HL-60 (cell line): Measurements from ENCODE around the gene MTMR11.

ENCODE experiments used
- CTCF ChIP-seq: IDR thresholded peaks from one replicate; pipeline ENCODE4 v1.5.1; 2011; ENCODE audit warnings: low read length, control low read depth, inconsistent platforms; ENCODE audit not compliant: insufficient read depth
- TF ChIP-seq, protein P1 (sequence below): IDR thresholded peaks from 2 replicates; pipeline ENCODE4 v1.6.1; 2012; ENCODE audit warnings: low read depth; ENCODE audit not compliant: insufficient replicate concordance

GRCh38 chr1:149888999-149889289 is 47.7 kb downstream of the MTMR11 start:
- TF ChIP-seq CTCF, result no peak
- TF ChIP-seq, protein P1, sequence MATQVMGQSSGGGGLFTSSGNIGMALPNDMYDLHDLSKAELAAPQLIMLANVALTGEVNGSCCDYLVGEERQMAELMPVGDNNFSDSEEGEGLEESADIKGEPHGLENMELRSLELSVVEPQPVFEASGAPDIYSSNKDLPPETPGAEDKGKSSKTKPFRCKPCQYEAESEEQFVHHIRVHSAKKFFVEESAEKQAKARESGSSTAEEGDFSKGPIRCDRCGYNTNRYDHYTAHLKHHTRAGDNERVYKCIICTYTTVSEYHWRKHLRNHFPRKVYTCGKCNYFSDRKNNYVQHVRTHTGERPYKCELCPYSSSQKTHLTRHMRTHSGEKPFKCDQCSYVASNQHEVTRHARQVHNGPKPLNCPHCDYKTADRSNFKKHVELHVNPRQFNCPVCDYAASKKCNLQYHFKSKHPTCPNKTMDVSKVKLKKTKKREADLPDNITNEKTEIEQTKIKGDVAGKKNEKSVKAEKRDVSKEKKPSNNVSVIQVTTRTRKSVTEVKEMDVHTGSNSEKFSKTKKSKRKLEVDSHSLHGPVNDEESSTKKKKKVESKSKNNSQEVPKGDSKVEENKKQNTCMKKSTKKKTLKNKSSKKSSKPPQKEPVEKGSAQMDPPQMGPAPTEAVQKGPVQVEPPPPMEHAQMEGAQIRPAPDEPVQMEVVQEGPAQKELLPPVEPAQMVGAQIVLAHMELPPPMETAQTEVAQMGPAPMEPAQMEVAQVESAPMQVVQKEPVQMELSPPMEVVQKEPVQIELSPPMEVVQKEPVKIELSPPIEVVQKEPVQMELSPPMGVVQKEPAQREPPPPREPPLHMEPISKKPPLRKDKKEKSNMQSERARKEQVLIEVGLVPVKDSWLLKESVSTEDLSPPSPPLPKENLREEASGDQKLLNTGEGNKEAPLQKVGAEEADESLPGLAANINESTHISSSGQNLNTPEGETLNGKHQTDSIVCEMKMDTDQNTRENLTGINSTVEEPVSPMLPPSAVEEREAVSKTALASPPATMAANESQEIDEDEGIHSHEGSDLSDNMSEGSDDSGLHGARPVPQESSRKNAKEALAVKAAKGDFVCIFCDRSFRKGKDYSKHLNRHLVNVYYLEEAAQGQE, result no peak
